ENCODE data around the gene PIK3AP1.

GRCh38 chr10:96588060-96588554 lies 132.2 kb downstream of the PIK3AP1 start:
- TF ChIP-seq CTCF (IDR thresholded peaks at IDR 0.05; ENCODE audit: insufficient read depth, low read depth, low read length) (no peak), EZH2 (IDR thresholded peaks at IDR 0.05; ENCODE audit: insufficient read depth, low read length) (no peak)

Data from astrocyte (in vitro differentiated cells and primary cell).